Kidney (tissue), 14 donors: ENCODE results near the gene HAP1. TPM values are rescaled to one million over a fixed set of nuclear protein-coding genes. Genes with fewer than 3 reads are reported as not detected.

ENCODE experiments used
- DNase-seq, 5 donors: peaks; one replicate each; pipeline ENCODE4 v3.0.0-alpha.2; 2013 to 2020
- FAIRE-seq: peaks from 2 replicates; lab custom pipeline; 2012; peaks lifted over from hg19 to GRCh38; lab: Jason Lieb, UNC
- H3K27ac ChIP-seq, 2 donors: one replicate each; pipeline ENCODE4 v1.7.0; 2013; ENCODE audit warnings: low read depth in 2 of 2, low read length in 2 of 2, inconsistent platforms in 1 of 2
- H3K27me3 ChIP-seq: one replicate; pipeline ENCODE4 v1.7.1; 2013; ENCODE audit warnings: low read length, inconsistent platforms; ENCODE audit not compliant: control insufficient read depth, insufficient read depth
- H3K36me3 ChIP-seq, 3 donors: one replicate each; pipeline versions ENCODE4 v1.7.0 to v1.7.1; 2013; ENCODE audit warnings: low read length in 3 of 3, control low read depth in 1 of 3, inconsistent platforms in 1 of 3; ENCODE audit not compliant: insufficient read depth in 3 of 3, control insufficient read depth in 2 of 3
- H3K4me1 ChIP-seq, 3 donors: one replicate each; pipeline versions ENCODE4 v1.7.0 to v1.7.1; 2013; ENCODE audit warnings: low read length in 3 of 3, inconsistent platforms in 1 of 3, low read depth in 1 of 3; ENCODE audit not compliant: control insufficient read depth in 2 of 3, insufficient read depth in 2 of 3
- H3K4me3 ChIP-seq, 3 donors: one replicate each; pipeline versions ENCODE4 v1.7.0 to v1.8.1; 2013; ENCODE audit warnings: low read length in 3 of 3, control low read depth in 1 of 3, inconsistent platforms in 1 of 3
- H3K9ac ChIP-seq, 3 donors: one replicate each; pipeline versions ENCODE4 v1.7.0 to v1.7.1; 2013; ENCODE audit warnings: low read length in 3 of 3, control low read depth in 1 of 3, inconsistent platforms in 1 of 3
- H3K9me3 ChIP-seq, 3 donors: one replicate each; pipeline versions ENCODE4 v1.7.0 to v1.7.1; 2013; ENCODE audit warnings: low read length in 3 of 3, control low read depth in 1 of 3, inconsistent platforms in 1 of 3; ENCODE audit not compliant: control insufficient read depth in 2 of 3, insufficient read depth in 1 of 3
- CTCF ChIP-seq: IDR thresholded peaks from 3 replicates; pipeline ENCODE4 v1.5.1; 2012; ENCODE audit warnings: mild to moderate bottlenecking, moderate library complexity, borderline replicate concordance; ENCODE audit not compliant: insufficient read depth; ENCODE audit errors: extremely low read depth
- intact Hi-C: fragments of 100-400 bp; cut with DNase I; formaldehyde crosslinking; loops from one replicate; pipeline ENCODE4 v1.11.1; 2022
- polyA plus RNA-seq: library from polyadenylated mRNA; stranded (reverse); fragments of 350-450 nt; fragmentation: Illumina TruSeq; extraction: RNeasy Lipid Tissue Mini Kit (QIAGEN cat#74804); gene quantifications from one replicate; pipeline ENCODE4 v1.2.3, GENCODE V29; 2014; ENCODE audit warnings: low read depth, low replicate concordance; ENCODE audit not compliant: insufficient read depth
- total RNA-seq: library from RNA; stranded (reverse); fragmentation: NEBNext Ultra II Directional; extraction: Animal tissue kit (Norgen Biotek cat#: 25700); gene quantifications from one replicate; pipeline ENCODE4 v1.2.1, GENCODE V29; 2021
- donor health status: control.
- donor health status: control.
- donor health status: control.
- donor health status: control.
- donor health status: control.
- donor health status: DM: yes; HTN: yes; CAD: no.
- donor health status: Normal renal cell carcinoma (clear cell type).

The HAP1 gene
- total and polyA plus RNA-seq, 2 donors from 2014 or later, result 0.99 to 1.3 TPM

GRCh38 chr17:41717408-41718286 lies 16.8 kb downstream of the HAP1 start:
- Histone ChIP-seq H3K36me3 (no peaks in the 10 kb centered on the region), H3K4me1 (no peaks in the 10 kb centered on the region)
- FAIRE-seq, result no peak

GRCh38 chr17:41711669-41712400 lies 22.6 kb downstream of the HAP1 start, which contains the start of gene GAST:
Gene GAST (plus strand): TSS chr17:41712331. CDS start chr17:41715437, 3,106 bp downstream.
- TF ChIP-seq CTCF, result no peak
- intact Hi-C loops, result no loop called here
- no peak for DNase-seq
- FAIRE-seq, result no peak
- Histone ChIP-seq H3K27me3 (no peaks in the 10 kb centered on the region), H3K27ac (no peak within 1 kb of the TSS), H3K4me1 (no peaks in the 10 kb centered on the region), H3K36me3 (no peaks in the 10 kb centered on the region), H3K9ac (no peak within 1 kb of the TSS), H3K4me3 (no peak within 1 kb of the TSS), H3K9me3 (no peaks in the 10 kb centered on the region)

More at GRCh38 chr17:41717408-41718286, 16.8 kb downstream of the HAP1 start:
- intact Hi-C loops, result no loop called here
- H3K4me3 ChIP-seq, result no peak overlapping the region
- no peak for DNase-seq
- no peak overlapping the region for H3K9ac ChIP-seq
- H3K27me3 ChIP-seq, result no peaks in the 10 kb centered on the region
- H3K9me3 ChIP-seq, result no peaks in the 10 kb centered on the region
- no peak for TF ChIP-seq CTCF
- no peak overlapping the region for H3K27ac ChIP-seq

- no peak for FAIRE-seq
- Histone ChIP-seq H3K4me3 (no peak overlapping the region), H3K9me3 (no peaks in the 10 kb centered on the region), H3K27ac (no peak overlapping the region), H3K4me1 (no peaks in the 10 kb centered on the region), H3K36me3 (no peaks in the 10 kb centered on the region), H3K27me3 (no peaks in the 10 kb centered on the region), H3K9ac (no peak overlapping the region)
- intact Hi-C loops, result no loop called here
- peak in 2 of 5 donors; percentile 32 to 88 for DNase-seq
- TF ChIP-seq CTCF, result no peak
These were observed 23.9 kb downstream of the HAP1 start for GRCh38 chr17:41710472-41711090.
